ENCODE measurements around the gene ARMH3.

Gene ARMH3

DNA sequence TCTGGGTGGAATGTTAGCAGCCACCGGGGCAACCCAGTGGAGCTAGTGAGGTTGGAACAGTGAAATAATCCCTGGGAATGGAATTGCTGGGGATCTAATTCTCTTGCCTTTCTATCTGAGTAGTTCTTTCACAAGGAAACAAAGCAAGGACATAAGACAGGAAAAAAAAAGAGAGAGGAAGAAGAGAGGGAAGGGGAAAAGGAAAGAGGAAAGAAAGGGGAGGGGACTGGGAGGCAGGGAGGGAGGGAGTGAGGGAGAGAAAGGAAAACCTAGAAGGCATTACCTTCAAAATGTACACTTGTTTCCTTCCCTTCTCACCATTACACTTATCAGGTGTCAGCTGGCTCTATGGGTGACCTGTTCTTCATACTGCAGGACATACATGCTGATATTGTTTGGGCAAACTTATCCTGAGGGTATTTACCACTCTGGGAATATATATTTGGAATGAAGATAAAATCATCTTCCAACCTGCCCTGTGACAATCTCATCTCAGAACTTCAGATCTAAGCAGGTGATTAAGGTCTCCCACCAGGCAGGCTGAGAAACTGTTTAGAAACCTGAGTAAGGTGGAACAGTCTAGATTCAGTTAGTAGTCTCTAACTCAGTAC lies 162.4 kb downstream of the ARMH3 start:
- no peak for DNase-seq

GRCh38 chr10:101892782-101893391 lies 163.1 kb downstream of the ARMH3 start:
- no peak for DNase-seq

GRCh38 chr10:101889256-101890210 lies 166.4 kb downstream of the ARMH3 start:
- DNase-seq, result peak; percentile 50

DNA sequence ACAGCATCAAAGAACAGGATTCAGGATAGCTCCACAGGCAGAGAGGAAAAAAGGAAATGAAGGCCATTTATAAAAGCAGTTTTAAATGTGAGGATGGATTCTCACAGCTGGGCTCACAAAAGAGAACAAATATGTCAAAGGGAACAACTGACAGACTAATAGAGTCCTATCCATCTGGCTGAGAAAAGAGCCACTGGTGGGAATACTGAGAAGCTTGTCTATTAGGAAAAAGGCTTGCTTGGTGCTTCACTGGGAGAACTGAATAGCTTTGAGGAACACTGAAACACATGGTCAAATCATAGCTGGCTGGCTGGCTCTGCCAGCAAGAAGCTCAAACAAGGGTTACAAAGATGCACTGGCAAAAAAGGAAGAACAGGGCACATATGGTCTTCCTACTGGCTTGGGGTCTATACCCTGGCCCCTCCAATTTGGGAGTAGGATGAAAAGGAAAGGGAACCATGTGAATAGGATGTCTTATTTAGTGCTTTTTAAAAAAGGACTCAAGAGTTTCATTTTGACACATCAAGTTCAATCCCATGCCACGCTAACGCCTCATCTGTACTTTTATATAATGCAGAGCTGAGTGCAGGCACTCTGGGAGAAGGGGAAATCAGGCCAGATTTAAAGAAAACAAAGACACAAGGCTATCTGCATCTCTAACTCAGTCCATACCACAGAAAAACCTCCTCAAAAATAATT lies 167.6 kb downstream of the ARMH3 start:
- no peak for DNase-seq

- DNase-seq, result no peak
Measured at GRCh38 chr10:101887775-101888174, 168.2 kb downstream of the ARMH3 start.

DNA sequence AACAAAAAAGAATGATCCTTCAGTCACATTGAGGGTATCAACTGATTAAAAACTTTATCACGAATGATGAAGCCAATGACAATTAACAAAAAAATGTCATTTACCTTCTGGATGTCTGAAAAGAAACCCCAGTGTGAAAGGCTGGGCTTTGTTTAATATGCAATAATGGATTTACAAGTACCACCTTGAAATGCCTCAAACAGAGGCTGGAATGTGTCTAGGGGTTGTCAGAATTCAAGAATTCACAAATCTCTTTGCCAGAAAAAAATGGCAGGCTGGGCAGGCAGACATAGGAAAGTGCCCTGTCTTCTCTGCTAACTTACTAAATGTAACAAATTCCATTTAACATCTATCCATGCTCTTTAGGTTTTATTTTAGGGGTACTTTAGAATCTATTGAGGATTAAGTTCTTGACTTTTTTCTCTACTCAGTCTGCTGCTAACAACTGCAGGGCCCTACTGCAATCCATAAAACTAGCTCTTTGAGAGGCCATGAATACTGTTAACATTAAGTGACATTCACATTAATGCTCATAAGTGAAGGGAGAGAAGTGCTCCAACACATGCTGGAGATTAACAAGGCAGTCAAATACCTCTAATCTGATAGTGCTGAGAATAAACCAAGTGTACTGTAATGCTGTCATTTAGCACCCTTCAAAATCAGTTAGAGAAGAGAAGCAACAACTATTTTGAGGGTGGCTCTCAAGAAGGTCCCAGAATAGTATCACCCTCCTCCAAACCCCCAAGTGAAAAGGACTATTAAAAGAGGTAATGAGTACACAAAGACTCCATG lies 169.3 kb downstream of the ARMH3 start:
- DNase-seq, result no peak

DNA sequence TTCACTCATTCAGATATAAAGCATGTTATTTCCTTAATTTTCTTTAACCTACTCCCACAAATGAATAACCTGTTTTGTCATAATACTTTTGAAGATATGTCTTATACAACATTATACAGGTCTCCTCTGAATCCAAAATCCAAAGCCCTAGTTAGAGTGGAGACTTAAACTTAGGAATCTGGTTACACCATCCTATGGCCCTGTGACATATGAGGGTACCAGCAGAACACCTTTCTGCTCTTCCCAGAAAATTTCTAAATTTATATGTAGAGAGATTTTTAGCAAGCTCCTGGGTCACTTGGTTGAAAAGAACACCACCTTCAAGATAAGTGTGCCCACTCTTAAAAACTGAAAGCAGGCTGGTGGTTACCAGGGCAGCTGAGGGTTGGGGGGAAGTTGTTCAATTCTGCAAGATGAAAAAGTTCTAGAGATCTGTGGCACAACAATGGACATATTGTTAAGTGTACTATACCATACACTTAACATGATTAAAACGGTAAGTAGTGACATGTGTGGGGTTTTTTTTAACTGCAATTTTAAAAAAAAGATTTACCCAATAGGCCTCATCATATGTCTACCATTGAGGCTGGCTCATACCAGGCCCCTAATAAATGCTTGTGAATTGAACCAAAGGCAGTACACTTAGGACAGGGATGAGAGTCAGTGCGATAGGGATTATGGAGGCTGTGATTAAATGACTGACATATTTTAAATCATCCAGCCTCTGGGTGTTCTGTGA lies 174.8 kb downstream of the ARMH3 start:
- no peak for DNase-seq

- DNase-seq, result no peak
Measured at GRCh38 chr10:101880232-101880573, 175.8 kb downstream of the ARMH3 start.

GRCh38 chr10:101879456-101880231 lies 176.3 kb downstream of the ARMH3 start:
- DNase-seq, result no peak

GRCh38 chr10:101878869-101879268 lies 177.1 kb downstream of the ARMH3 start:
- no peak for DNase-seq

- no peak for DNase-seq
Measured at GRCh38 chr10:101875068-101875688, 180.8 kb downstream of the ARMH3 start.

DNA sequence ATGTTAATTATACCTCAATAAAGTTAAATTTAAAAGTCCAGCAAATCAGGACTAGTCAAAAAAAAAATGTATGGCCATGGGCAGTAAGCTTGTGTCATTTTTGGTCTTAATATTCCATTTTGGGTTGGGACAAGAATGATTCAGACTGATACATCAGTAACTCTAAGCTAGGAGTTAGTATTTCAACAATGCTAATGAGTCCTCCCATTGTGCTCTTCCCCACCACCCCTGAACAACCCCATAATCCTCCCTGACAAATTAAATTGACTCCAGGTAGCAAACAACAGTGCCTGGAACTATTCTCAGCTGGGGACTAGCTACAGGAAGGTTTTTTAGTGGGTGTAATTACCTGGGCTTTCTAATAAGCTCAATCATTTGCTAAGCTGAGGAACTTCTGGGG lies 181.7 kb downstream of the ARMH3 start:
- no peak for DNase-seq

- no peak for DNase-seq
Measured at GRCh38 chr10:101867931-101868330, 188.0 kb downstream of the ARMH3 start.

GRCh38 chr10:101859530-101859929 lies 196.4 kb downstream of the ARMH3 start:
- no peak for DNase-seq

DNA sequence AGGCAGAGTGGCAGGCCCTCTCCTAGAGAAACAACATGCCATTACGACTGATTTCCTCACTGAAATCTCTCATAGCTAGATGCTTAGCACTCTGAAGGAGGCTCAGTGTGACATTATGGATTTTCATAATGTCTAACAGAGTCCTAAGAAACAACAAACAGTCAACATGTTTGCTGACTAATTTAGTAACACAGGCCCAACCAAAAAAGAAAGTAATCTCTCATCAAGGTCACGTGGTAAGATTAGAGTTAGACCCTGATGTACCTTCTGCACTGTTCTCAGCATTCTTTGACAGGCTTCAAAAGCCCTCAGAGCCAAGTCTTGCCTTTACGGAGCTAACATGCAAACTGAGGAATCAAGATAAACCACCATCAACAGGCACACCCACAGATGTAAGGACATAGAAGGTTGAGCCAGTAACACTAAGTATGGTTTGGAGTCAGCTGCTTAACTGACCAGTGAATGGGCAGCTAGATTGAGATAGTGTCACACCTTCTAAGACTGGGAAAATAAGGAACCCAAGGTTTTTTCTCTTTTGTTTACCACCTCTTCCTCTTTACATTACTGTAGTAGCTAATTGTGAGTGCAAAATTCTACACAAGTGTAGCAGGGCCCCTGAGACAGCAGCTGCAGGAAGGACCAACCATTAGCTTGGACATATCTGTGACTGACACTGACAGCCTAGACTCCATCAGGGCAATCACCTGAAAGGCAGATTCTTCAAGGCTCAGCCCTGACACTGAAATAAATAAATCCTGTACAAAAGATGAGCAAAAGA lies 197.1 kb downstream of the ARMH3 start:
- DNase-seq, result no peak

GRCh38 chr10:101857802-101858476 lies 198.0 kb downstream of the ARMH3 start:
- no peak for DNase-seq

DNA sequence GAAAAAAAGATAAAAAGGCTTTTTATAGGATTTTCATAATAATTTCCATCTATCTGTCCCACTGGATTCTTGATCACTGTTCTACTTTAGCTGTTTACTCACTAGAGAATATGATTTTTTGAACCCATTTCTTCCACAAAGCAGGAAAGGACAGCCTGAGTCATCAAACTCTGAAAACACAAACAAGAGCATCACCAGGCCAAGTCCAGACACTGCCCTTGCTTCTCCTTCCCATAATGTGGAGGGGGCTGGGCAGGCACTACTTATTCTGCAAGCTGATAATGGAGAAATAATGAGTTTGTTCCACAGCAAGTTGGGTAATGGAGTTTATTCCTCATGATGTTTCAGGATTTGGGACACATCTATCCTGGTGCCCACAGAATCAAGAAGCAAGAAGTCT lies 199.3 kb downstream of the ARMH3 start:
- DNase-seq, result no peak

DNA sequence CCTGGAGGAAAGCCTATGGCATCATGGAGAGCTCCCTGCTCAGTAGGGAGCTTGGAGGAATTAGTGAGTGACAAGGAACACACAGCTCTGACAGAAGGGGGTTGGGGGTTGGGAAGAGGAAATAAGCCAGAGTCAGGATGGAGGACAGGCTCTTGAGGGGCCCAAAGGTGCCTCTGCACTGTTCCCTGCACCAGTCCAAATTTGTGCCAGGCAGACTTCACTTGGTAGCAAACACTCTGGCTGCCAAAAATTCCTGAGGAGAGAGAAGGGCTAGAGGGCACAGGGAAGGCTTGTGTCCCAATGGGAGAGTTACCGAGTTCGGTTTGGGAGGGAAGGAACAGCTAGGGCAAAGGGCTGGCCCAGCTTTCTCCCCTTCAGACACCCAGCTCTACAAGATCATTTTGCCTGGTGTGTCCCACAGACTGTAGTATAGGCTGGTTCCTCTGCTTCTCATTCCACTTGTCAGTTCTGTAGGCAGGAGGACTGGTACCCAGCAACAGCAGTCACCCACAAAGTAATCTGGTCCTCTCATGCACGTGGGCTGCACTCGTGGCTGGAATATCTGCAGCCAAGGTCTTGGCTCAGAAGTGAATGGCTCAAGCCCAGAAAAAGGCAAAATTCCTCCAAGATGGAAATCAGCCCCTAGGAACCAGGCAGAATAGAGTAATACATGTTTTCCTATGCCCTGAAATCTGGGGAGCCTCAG lies 204.4 kb downstream of the ARMH3 start:
- DNase-seq, result no peak
